KMS-11 (cell line): Measurements from ENCODE around the gene GAS6.

Source experiments
- H2AFZ ChIP-seq: fragments of 200-600 bp; sonication (generic); 2 replicates; pipeline ENCODE4 v1.6.1; 2016; ENCODE audit warnings: antibody characterized with exemption, mixed run types, low read depth
- H3K27ac ChIP-seq: fragments of 200-600 bp; sonication (generic); 2 replicates; pipeline ENCODE4 v1.6.1; 2016; ENCODE audit warnings: mild to moderate bottlenecking, mixed run types
- H3K27me3 ChIP-seq: fragments of 200-600 bp; sonication (generic); 2 replicates; pipeline ENCODE4 v1.6.1; 2017; ENCODE audit warnings: mild to moderate bottlenecking, low read depth, mixed run types, moderate library complexity; ENCODE audit not compliant: insufficient read depth
- H3K36me3 ChIP-seq: fragments of 200-600 bp; sonication (generic); 2 replicates; pipeline ENCODE4 v1.6.1; 2017; ENCODE audit warnings: mild to moderate bottlenecking, mixed run types; ENCODE audit not compliant: insufficient read depth
- H3K4me1 ChIP-seq: fragments of 200-600 bp; sonication (generic); 2 replicates; pipeline ENCODE4 v1.6.1; 2016; ENCODE audit warnings: mild to moderate bottlenecking, low read depth, mixed run types; ENCODE audit not compliant: poor library complexity, severe bottlenecking
- H3K4me2 ChIP-seq: fragments of 200-600 bp; sonication (generic); 2 replicates; pipeline ENCODE4 v1.7.0; 2016; ENCODE audit warnings: mild to moderate bottlenecking, mixed run types
- H3K4me3 ChIP-seq: fragments of 200-600 bp; sonication (generic); IDR thresholded peaks from 2 replicates; pipeline ENCODE4 v1.6.1; 2017; ENCODE audit warnings: low read depth, low read length, mixed read lengths; ENCODE audit not compliant: insufficient read depth
- H3K79me2 ChIP-seq: fragments of 200-600 bp; sonication (generic); 2 replicates; pipeline ENCODE4 v1.6.1; 2016; ENCODE audit warnings: low read depth, mixed run types; ENCODE audit not compliant: insufficient read depth
- H3K9ac ChIP-seq: fragments of 200-600 bp; sonication (generic); 2 replicates; pipeline ENCODE4 v1.6.1; 2016; ENCODE audit warnings: mild to moderate bottlenecking, mixed run types
- H4K20me1 ChIP-seq: fragments of 200-600 bp; sonication (generic); 2 replicates; pipeline ENCODE4 v1.6.1; 2016; ENCODE audit warnings: mild to moderate bottlenecking, mixed run types; ENCODE audit not compliant: insufficient read depth
- TF ChIP-seq, protein P1 (sequence below): fragments of 200-600 bp; sonication (generic); conservative IDR thresholded peaks from 2 replicates; pipeline ENCODE4 v1.6.1; 2017; ENCODE audit warnings: low read depth, mild to moderate bottlenecking, antibody characterized with exemption, low read length, moderate library complexity, mixed read lengths

GAS6 gene

DNA sequence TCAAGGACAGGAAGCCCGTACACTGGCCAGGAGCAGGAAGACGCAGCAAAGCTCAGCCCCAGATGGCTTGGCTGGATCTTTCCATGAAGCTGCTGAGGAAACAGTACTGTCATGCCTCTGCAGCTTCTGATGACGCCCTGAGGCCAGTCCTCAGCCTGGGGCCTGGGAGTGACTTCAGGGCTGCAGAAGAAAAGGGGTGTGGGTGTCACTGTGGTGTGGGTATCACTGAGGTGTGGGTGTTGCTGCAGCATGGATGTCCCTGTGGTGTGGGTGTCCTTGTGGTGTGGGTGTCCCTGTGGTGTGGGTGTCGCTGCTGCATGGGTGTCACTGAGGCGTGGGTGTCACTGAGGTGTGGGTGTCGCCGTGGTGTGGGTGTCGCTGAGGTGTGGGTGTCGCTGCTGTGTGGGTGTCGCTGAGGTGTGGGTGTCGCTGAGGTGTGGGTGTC lies 12.0 kb upstream of the GAS6 start:
- Histone ChIP-seq H3K79me2 (no peaks in the 10 kb centered on the region), H2AFZ (no peak overlapping the region), H3K4me3 (no peak overlapping the region), H3K9ac (no peak overlapping the region), H3K4me1 (peaks cover 21% of the 10 kb centered on the region), H4K20me1 (no peaks in the 10 kb centered on the region), H3K4me2 (no peak overlapping the region), H3K36me3 (no peaks in the 10 kb centered on the region), H3K27ac (no peak overlapping the region), H3K27me3 (no peaks in the 10 kb centered on the region)
- TF ChIP-seq, protein P1, sequence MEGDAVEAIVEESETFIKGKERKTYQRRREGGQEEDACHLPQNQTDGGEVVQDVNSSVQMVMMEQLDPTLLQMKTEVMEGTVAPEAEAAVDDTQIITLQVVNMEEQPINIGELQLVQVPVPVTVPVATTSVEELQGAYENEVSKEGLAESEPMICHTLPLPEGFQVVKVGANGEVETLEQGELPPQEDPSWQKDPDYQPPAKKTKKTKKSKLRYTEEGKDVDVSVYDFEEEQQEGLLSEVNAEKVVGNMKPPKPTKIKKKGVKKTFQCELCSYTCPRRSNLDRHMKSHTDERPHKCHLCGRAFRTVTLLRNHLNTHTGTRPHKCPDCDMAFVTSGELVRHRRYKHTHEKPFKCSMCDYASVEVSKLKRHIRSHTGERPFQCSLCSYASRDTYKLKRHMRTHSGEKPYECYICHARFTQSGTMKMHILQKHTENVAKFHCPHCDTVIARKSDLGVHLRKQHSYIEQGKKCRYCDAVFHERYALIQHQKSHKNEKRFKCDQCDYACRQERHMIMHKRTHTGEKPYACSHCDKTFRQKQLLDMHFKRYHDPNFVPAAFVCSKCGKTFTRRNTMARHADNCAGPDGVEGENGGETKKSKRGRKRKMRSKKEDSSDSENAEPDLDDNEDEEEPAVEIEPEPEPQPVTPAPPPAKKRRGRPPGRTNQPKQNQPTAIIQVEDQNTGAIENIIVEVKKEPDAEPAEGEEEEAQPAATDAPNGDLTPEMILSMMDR: no peak

DNA sequence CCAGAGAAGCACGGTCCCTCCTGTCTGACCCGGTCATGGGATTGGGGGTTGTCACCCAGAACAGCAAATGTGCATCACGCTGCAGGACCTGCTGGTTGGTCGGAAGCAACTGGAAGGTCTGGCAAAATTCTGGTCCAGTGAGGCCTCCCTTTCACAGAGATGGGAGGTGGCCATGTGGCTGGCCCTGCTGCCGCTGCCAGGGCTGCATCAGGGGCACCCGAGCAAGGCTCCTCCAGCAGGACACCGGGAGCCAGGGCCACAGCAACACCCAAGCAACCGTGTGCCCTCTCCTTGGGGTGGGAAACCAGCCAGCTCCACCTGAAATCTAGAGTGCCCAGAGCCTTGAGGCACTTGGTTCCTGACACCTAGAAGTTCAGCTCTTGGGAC lies 11.5 kb upstream of the GAS6 start:
- H3K27me3 ChIP-seq: no peaks in the 10 kb centered on the region
- H4K20me1 ChIP-seq: no peaks in the 10 kb centered on the region
- TF ChIP-seq, protein P1: no peak
- H3K4me3 ChIP-seq: no peak overlapping the region
- no peak overlapping the region for H3K4me2 ChIP-seq
- H3K79me2 ChIP-seq: no peaks in the 10 kb centered on the region
- no peak overlapping the region for H3K9ac ChIP-seq
- peaks cover 16% of the 10 kb centered on the region for H3K4me1 ChIP-seq
- H2AFZ ChIP-seq: no peak overlapping the region
- no peak overlapping the region for H3K27ac ChIP-seq
- no peaks in the 10 kb centered on the region for H3K36me3 ChIP-seq

DNA sequence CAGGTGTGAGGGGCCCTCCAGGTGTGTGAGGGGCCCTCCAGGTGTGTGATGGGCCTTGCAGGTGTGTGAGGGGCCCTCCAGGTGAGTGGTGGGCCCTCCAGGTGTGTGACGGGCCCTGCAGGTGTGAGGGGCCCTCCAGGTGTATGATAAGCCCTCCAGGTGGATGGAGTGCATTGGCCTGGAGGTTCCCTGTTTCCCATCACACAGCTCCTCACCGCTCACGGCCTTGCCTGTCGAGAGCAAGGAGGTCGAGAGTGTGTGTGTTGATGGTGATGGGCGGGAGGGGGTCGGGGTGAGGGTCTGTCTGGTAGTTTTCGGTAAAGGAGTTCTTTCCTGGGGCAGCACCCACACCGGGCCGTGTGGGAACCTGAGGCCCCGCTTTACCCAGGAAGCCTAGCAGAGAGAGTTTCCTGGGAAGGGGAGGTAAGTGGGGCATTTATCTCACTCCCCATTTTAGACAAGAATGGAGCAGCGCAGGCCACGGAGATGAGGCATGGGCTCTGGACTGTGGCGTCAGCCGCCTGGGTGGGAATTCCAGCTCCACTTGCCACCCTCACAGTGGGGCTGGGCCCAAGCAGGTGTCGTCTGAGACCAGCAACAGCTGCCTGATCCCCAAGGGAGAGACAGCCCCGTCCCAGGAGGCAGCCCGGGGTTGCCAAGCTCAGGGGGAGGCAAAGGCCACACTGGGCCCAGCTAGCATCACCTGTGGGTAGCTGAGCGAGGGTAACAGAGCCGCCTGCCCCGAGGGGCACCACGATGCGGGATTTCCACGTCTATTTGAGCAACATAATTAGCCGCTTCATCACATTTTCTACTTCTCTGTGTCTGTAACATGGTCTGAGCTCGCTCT lies 10.9 kb upstream of the GAS6 start:
- no peak overlapping the region for H3K9ac ChIP-seq
- no peaks in the 10 kb centered on the region for H3K79me2 ChIP-seq
- no peak overlapping the region for H3K27ac ChIP-seq
- H2AFZ ChIP-seq: no peak overlapping the region
- H3K4me1 ChIP-seq: peaks cover 10% of the 10 kb centered on the region
- TF ChIP-seq, protein P1: no peak
- H3K27me3 ChIP-seq: no peaks in the 10 kb centered on the region
- H3K36me3 ChIP-seq: no peaks in the 10 kb centered on the region
- H3K4me3 ChIP-seq: no peak overlapping the region
- no peaks in the 10 kb centered on the region for H4K20me1 ChIP-seq
- H3K4me2 ChIP-seq: no peak overlapping the region

DNA sequence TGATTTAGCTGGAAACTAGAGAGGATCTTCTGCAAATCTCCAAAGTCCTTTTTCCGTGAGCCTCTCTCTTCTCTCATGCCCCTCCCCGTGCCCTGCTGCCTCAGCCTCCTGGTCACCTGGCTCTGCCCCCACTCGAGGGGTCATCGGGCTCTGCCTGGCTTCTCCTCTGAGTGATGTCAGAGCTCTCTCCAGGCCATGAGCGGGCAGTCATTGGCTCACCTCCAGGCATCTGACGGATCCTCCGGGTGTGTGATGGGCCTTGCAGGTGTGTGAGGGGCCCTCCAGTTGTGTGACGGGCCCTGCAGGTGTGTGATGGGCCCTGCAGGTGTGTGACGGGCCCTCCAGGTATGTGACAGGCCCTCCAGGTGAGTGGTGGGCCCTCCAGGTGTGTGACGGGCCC lies 10.3 kb upstream of the GAS6 start:
- no peaks in the 10 kb centered on the region for H3K36me3 ChIP-seq
- H2AFZ ChIP-seq: no peak overlapping the region
- TF ChIP-seq, protein P1: no peak
- H3K4me3 ChIP-seq: no peak overlapping the region
- no peaks in the 10 kb centered on the region for H4K20me1 ChIP-seq
- no peaks in the 10 kb centered on the region for H3K27me3 ChIP-seq
- no peak overlapping the region for H3K27ac ChIP-seq
- H3K9ac ChIP-seq: no peak overlapping the region
- peaks cover 4% of the 10 kb centered on the region for H3K4me1 ChIP-seq
- H3K4me2 ChIP-seq: no peak overlapping the region
- H3K79me2 ChIP-seq: no peaks in the 10 kb centered on the region
